K562 treated with DMSO at 1 percent for 12 hours (cell line): Measurements from ENCODE around the gene FNDC3B. TPM values are rescaled to one million over a fixed set of nuclear protein-coding genes. Genes with fewer than 3 reads are reported as not detected.

Experiments
- total RNA-seq: library from RNA; unstranded; fragments of 300-600 nt; gene quantifications from 2 replicates; pipeline ENCODE4 v1.2.3, GENCODE V29; 2022; ENCODE audit not compliant: insufficient read depth

Gene FNDC3B
- 6.9 and 15.4 TPM in 2 replicates for total RNA-seq

GRCh38 chr3:172039436-172040077, at the start of gene FNDC3B:
Gene FNDC3B, plus strand, starts transcription at chr3:172039578. Its CDS starts 72,902 bp downstream, at chr3:172112480.

GRCh38 chr3:172447611-172448579, 408.5 kb downstream of the FNDC3B start, which contains the start of gene GHSR:
Gene GHSR, minus strand, starts transcription at chr3:172448456. Its CDS starts 43 bp downstream, at chr3:172448413.

Other genes starting within 250 kb of the FNDC3B start
- gene PLD1, start 229.1 kb upstream of the FNDC3B start, total RNA-seq: 13.8 and 31.3 TPM in 2 replicates
- gene TMEM212, start 196.2 kb upstream of the FNDC3B start, total RNA-seq: not detected in 2 replicates